Esophagus squamous epithelium (tissue), 4 donors: ENCODE measurements around the gene PPRC1.

Experiments
- POLR2A ChIP-seq, 4 donors: fragments of 450-650 bp; IDR thresholded peaks; one replicate each; pipeline ENCODE4 v1.6.1; 2017; ENCODE audit warnings: antibody characterized with exemption in 4 of 4, mild to moderate bottlenecking in 4 of 4, moderate library complexity in 3 of 4
- TF ChIP-seq, protein P1 (sequence below), 6 experiments: fragments of 450-650 bp in 4 of 6; fragments of 200-600 bp in 2 of 6; sonication (generic) in 2 of 6; IDR thresholded peaks; one replicate each; pipeline ENCODE4 v1.5.1; 2016 to 2019; ENCODE audit warnings: antibody characterized with exemption in 6 of 6, mild to moderate bottlenecking in 4 of 6, moderate library complexity in 4 of 6

DNA sequence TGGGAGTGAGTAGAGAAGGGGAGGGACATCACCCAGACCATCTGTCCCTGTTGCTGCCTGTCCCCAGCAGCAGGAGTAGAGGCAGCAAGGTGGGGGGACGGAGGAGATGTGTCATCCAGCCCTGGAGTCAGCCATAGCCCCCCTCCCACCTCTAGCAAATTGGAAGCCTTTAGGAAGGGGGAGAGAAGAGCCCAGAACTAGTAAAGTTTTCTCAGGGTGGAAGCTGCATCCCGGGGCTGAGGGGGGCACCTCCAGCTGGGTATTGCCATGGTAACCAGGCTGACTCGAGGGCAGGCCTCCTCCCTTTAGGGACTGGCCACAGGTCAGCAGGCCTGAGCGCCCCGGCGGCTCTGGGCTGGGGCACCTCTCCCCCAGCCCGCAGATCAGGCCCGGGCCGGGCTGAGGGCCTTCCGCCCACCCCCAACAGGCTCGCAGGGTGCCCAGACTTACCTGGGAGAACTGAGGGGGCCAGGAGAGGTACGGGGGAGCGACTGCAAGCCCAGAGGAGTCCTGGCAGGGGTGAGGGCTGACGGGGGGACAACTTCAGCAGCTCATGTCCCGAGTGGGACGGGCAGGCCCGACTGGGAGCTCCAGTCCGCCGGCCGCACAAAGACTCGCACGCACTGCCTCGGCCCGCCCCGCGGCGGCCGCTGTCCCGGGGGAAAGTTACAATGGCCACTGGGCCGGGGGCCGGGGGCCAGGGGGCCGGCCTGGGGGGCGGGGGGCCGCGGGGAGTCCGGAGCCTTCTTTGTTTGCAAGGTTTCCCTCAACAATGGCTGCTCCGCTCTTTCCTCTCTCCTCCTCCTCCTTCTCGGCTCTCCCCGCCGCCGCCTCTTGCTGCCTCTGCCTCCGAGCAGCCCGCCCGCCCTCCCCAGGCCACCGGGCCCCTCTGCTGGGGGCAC is 18.6 kb upstream of the PPRC1 start:
- TF ChIP-seq, protein P1, sequence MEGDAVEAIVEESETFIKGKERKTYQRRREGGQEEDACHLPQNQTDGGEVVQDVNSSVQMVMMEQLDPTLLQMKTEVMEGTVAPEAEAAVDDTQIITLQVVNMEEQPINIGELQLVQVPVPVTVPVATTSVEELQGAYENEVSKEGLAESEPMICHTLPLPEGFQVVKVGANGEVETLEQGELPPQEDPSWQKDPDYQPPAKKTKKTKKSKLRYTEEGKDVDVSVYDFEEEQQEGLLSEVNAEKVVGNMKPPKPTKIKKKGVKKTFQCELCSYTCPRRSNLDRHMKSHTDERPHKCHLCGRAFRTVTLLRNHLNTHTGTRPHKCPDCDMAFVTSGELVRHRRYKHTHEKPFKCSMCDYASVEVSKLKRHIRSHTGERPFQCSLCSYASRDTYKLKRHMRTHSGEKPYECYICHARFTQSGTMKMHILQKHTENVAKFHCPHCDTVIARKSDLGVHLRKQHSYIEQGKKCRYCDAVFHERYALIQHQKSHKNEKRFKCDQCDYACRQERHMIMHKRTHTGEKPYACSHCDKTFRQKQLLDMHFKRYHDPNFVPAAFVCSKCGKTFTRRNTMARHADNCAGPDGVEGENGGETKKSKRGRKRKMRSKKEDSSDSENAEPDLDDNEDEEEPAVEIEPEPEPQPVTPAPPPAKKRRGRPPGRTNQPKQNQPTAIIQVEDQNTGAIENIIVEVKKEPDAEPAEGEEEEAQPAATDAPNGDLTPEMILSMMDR (IDR thresholded peaks at IDR 0.05) = no peak
- TF ChIP-seq POLR2A (IDR thresholded peaks at IDR 0.05) = no peak
